Type B pancreatic cell (in vitro differentiated cells): ENCODE data around the gene OBP2A. TPM values are rescaled to one million over a fixed set of nuclear protein-coding genes. Genes with fewer than 3 reads are reported as not detected.
A peak's percentile ranks its signal among the peaks of the same experiment; 100 is the strongest.

Experiments used
- DNase-seq: peaks from one replicate; pipeline ENCODE4 v3.0.0; 2021; ENCODE audit warnings: mixed read lengths; ENCODE audit not compliant: unreplicated experiment; ENCODE audit errors: extremely low spot score
- H3K27ac Mint-ChIP-seq: 2 replicates; pipeline ENCODE4 v1.8.0; 2021; ENCODE audit warnings: mild to moderate bottlenecking, mixed read lengths
- H3K27me3 Mint-ChIP-seq: 2 replicates; pipeline ENCODE4 v1.8.0; 2021; ENCODE audit warnings: mixed read lengths
- H3K36me3 Mint-ChIP-seq: 2 replicates; pipeline ENCODE4 v1.8.0; 2021; ENCODE audit warnings: mixed read lengths
- H3K4me1 Mint-ChIP-seq: one replicate; pipeline ENCODE4 v1.8.0; 2021; ENCODE audit warnings: mixed read lengths; ENCODE audit not compliant: unreplicated experiment
- H3K4me3 Mint-ChIP-seq: 2 replicates; pipeline ENCODE4 v1.8.0; 2021; ENCODE audit warnings: mild to moderate bottlenecking, mixed read lengths
- H3K9me3 Mint-ChIP-seq: 2 replicates; pipeline ENCODE4 v1.8.0; 2021; ENCODE audit warnings: mixed read lengths
- CTCF ChIP-seq: fragments of 200-600 bp; sonication (generic); conservative IDR thresholded peaks from 2 replicates; pipeline ENCODE4 v1.5.0; 2021; ENCODE audit warnings: antibody characterized with exemption, mild to moderate bottlenecking
- total RNA-seq: library from RNA; stranded (reverse); gene quantifications from 2 replicates; pipeline ENCODE4 v1.2.1, GENCODE V29; 2021; ENCODE audit warnings: low replicate concordance

The OBP2A gene
- total RNA-seq, 1 donor from 2014 or later, result not detected

DNA sequence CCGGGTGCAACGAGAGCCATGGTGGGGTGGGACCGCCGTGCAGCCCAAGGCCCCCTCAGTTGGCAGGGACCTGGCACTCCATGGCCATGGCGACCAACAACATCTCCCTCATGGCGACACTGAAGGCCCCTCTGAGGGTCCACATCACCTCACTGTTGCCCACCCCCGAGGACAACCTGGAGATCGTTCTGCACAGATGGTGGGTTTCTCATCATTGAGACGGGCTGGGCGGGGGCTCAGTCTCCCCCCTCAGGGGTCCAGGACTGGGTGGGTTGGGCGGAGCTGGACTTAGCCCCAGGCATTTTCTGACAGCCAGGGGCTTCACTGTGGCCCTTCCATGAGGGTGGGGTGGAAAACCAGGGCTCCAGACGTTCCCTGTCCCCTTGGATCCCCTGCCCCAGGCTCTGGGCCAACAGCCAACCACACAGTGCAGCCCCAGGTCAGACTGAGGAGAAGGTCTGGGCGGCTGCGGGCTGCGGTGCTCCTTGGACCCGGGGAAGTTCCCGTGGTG lies 16.4 kb downstream of the OBP2A start:
- Mint-ChIP-seq H3K4me1 (no peaks in the 10 kb centered on the region), H3K36me3 (no peaks in the 10 kb centered on the region), H3K27me3 (peaks cover 5% of the 10 kb centered on the region)

GRCh38 chr9:135563039-135563476 lies 17.1 kb downstream of the OBP2A start:
- no peaks in the 10 kb centered on the region for H3K36me3 Mint-ChIP-seq
- H3K27me3 Mint-ChIP-seq, result peaks cover 5% of the 10 kb centered on the region
- no peak for TF ChIP-seq CTCF
- no peak overlapping the region for H3K4me3 Mint-ChIP-seq
- no peak overlapping the region for H3K27ac Mint-ChIP-seq
- DNase-seq, result peak; percentile 49
- no peaks in the 10 kb centered on the region for H3K4me1 Mint-ChIP-seq
- H3K9me3 Mint-ChIP-seq, result no peaks in the 10 kb centered on the region

More for the DNA sequence above, 16.4 kb downstream of the OBP2A start:
- no peak overlapping the region for H3K27ac Mint-ChIP-seq
- no peaks in the 10 kb centered on the region for H3K9me3 Mint-ChIP-seq
- TF ChIP-seq CTCF, result no peak
- no peak overlapping the region for H3K4me3 Mint-ChIP-seq
- DNase-seq, result peak; percentile 58

DNA sequence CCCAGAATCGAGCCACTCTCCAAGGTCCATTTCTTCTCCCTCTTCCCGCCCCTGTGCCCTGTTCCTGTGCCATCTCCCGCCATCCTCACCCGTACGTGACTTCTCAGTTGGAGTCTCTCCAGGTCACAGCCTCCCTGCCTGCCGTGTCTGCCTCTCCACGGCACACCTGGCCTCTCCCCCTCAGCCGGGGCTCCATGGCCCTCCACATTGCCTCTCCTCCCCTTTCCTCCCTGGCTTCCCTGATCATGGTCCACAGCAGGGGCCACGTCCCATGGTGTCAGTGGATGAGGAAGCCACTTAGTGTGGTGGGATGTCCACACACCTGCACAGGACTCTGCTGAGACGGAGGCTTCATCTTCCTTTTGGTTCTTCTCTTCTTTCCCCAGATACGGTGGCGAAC lies 17.9 kb downstream of the OBP2A start:
- Mint-ChIP-seq H3K27ac (no peak overlapping the region), H3K36me3 (no peaks in the 10 kb centered on the region), H3K9me3 (peaks cover under 1% of the 10 kb centered on the region), H3K4me3 (no peak overlapping the region), H3K4me1 (no peaks in the 10 kb centered on the region), H3K27me3 (peaks cover 9% of the 10 kb centered on the region)
- no peak for TF ChIP-seq CTCF
- DNase-seq, result peak; percentile 48

GRCh38 chr9:135565141-135565628 lies 19.3 kb downstream of the OBP2A start:
- peaks cover 14% of the 10 kb centered on the region for H3K27me3 Mint-ChIP-seq
- DNase-seq, result peak; percentile 63
- H3K4me3 Mint-ChIP-seq, result no peak overlapping the region
- no peak for TF ChIP-seq CTCF
- no peak overlapping the region for H3K27ac Mint-ChIP-seq
- no peaks in the 10 kb centered on the region for H3K4me1 Mint-ChIP-seq
- no peaks in the 10 kb centered on the region for H3K36me3 Mint-ChIP-seq
- H3K9me3 Mint-ChIP-seq, result peaks cover 8% of the 10 kb centered on the region

DNA sequence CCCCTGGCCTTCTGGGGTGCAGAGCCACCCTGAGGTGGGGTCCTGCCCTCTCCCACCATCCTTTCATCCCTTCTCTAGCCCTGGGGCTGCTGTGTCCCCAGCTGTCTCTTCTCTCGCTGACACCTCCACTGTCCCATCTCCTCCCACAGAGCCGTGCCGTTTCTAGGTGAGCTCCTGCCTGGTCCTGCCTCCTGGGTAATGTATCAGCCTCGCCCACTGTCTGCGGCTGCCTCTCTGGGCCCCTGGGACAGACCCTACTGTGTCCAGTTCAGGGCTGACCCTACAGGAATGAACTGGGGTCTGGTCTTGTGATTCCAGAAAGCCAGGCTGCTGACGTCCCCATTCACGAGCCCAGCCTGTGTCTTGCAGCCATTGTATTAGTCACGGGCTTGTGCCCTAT lies 19.7 kb downstream of the OBP2A start:
- Mint-ChIP-seq H3K36me3 (no peaks in the 10 kb centered on the region), H3K4me1 (no peaks in the 10 kb centered on the region), H3K4me3 (no peak overlapping the region), H3K9me3 (peaks cover 8% of the 10 kb centered on the region), H3K27ac (no peak overlapping the region), H3K27me3 (peaks cover 14% of the 10 kb centered on the region)
- peak; percentile 52 for DNase-seq
- no peak for TF ChIP-seq CTCF

DNA sequence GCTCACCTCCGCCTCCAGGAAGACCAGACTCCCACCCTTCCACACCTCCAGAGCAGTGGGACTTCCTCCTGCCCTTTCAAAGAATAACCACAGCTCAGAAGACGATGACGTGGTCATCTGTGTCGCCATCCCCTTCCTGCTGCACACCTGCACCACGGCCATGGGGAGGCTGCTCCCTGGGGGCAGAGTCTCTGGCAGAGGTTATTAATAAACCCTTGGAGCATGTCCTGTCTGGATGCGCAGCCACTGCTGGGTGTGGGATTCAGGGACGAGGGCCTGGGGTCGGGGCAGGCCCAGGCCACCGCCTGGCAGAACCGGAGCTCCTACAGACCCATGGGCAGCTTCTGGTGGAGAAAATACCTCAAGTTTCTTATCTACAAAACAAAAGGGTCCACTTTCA lies 20.6 kb downstream of the OBP2A start:
- Mint-ChIP-seq H3K4me1 (no peaks in the 10 kb centered on the region), H3K4me3 (no peak overlapping the region), H3K27ac (no peak overlapping the region), H3K9me3 (peaks cover 8% of the 10 kb centered on the region), H3K36me3 (no peaks in the 10 kb centered on the region), H3K27me3 (peaks cover 14% of the 10 kb centered on the region)
- TF ChIP-seq CTCF, result no peak
- peak; percentile 32 for DNase-seq
